HEK293 (cell line): ENCODE data around the gene MFSD11.

Experiments
- CTCF ChIA-PET: fragments of 350-600 bp; formaldehyde crosslinking; extraction: SDS; loops from one replicate; lab custom pipeline; 2021; ENCODE audit warnings: antibody characterized with exemption; lab: Yijun Ruan, JAX
- POLR2A ChIA-PET: fragments of 300-600 bp; formaldehyde crosslinking; extraction: SDS; loops from one replicate; lab custom pipeline; 2020; ENCODE audit warnings: antibody characterized with exemption, inconsistent platforms; lab: Yijun Ruan, JAX
- H3K27ac ChIP-seq: fragments of 200-500 bp; sonication (Bioruptor generic); 2 replicates; pipeline ENCODE4 v1.5.1; 2014; ENCODE audit warnings: low read depth, low read length, control low read depth, inconsistent platforms; ENCODE audit errors: extremely low read depth
- H3K36me3 ChIP-seq, 2 experiments: fragments of 200-500 bp in 1 of 2; sonication (Bioruptor generic) in 1 of 2; 1 replicate in 1 of 2; 2 replicates in 1 of 2; pipeline ENCODE4 v1.5.1; 2014 to 2017; ENCODE audit warnings: inconsistent platforms in 2 of 2, low read length in 2 of 2; ENCODE audit not compliant: control insufficient read depth in 2 of 2, insufficient read depth in 1 of 2
- H3K4me1 ChIP-seq: fragments of 200-500 bp; sonication (Bioruptor generic); 2 replicates; pipeline ENCODE4 v1.5.1; 2014; ENCODE audit warnings: mild to moderate bottlenecking, low read length, inconsistent platforms; ENCODE audit not compliant: control insufficient read depth, insufficient read depth
- H3K4me3 ChIP-seq: 2 replicates; pipeline ENCODE4 v1.5.1; 2011; ENCODE audit warnings: low read depth, mild to moderate bottlenecking, control low read depth, low read length, moderate library complexity
- H3K9me3 ChIP-seq: fragments of 200-500 bp; sonication (Bioruptor generic); 2 replicates; pipeline ENCODE4 v1.5.1; 2014; ENCODE audit warnings: low read depth, low read length, inconsistent platforms; ENCODE audit not compliant: control insufficient read depth, insufficient read depth
- GLIS2 ChIP-seq: fragments of 450-650 bp; formaldehyde crosslinking; IDR thresholded peaks from 2 replicates; pipeline ENCODE4 v1.5.1; 2016; ENCODE audit warnings: missing biosample characterization, missing genetic modification characterization
- KLF1 ChIP-seq: fragments of 450-650 bp; formaldehyde crosslinking; IDR thresholded peaks from 2 replicates; pipeline ENCODE4 v1.5.1; 2016; ENCODE audit warnings: missing biosample characterization, missing genetic modification characterization
- KLF9 ChIP-seq: fragments of 450-650 bp; formaldehyde crosslinking; IDR thresholded peaks from 2 replicates; pipeline ENCODE4 v1.5.1; 2016; ENCODE audit warnings: missing biosample characterization, missing genetic modification characterization, low read depth
- REPIN1 ChIP-seq: fragments of 450-650 bp; formaldehyde crosslinking; IDR thresholded peaks from 2 replicates; pipeline ENCODE4 v1.5.1; 2017; ENCODE audit warnings: missing biosample characterization, missing genetic modification characterization, low read depth
- TCF7L2 ChIP-seq: IDR thresholded peaks from 2 replicates; pipeline ENCODE4 v1.6.1; 2011; ENCODE audit warnings: low read depth, mild to moderate bottlenecking, inconsistent platforms, low read length, moderate library complexity, borderline replicate concordance
- YY1 ChIP-seq: fragments of 450-650 bp; formaldehyde crosslinking; IDR thresholded peaks from 2 replicates; pipeline ENCODE4 v1.5.1; 2018; ENCODE audit warnings: missing biosample characterization, missing genetic modification characterization
- ZNF157 ChIP-seq: fragments of 450-650 bp; formaldehyde crosslinking; IDR thresholded peaks from 2 replicates; pipeline ENCODE4 v1.5.1; 2016; ENCODE audit warnings: missing biosample characterization, missing genetic modification characterization
- ZNF175 ChIP-seq: fragments of 450-650 bp; formaldehyde crosslinking; IDR thresholded peaks from 2 replicates; pipeline ENCODE4 v1.5.1; 2016; ENCODE audit warnings: missing biosample characterization, missing genetic modification characterization
- ZNF184 ChIP-seq: fragments of 450-650 bp; IDR thresholded peaks from 2 replicates; pipeline ENCODE4 v1.5.1; 2018; ENCODE audit warnings: missing biosample characterization, mild to moderate bottlenecking, missing genetic modification characterization
- ZNF223 ChIP-seq: fragments of 450-650 bp; formaldehyde crosslinking; IDR thresholded peaks from 2 replicates; pipeline ENCODE4 v1.5.1; 2016; ENCODE audit warnings: missing biosample characterization, missing genetic modification characterization
- ZNF324 ChIP-seq: fragments of 450-650 bp; formaldehyde crosslinking; IDR thresholded peaks from 2 replicates; pipeline ENCODE4 v1.5.1; 2016; ENCODE audit warnings: missing biosample characterization, missing genetic modification characterization
- ZNF341 ChIP-seq: fragments of 450-650 bp; formaldehyde crosslinking; IDR thresholded peaks from 2 replicates; pipeline ENCODE4; 2016; ENCODE audit warnings: low read depth, missing biosample characterization, missing genetic modification characterization
- ZNF48 ChIP-seq: fragments of 450-650 bp; formaldehyde crosslinking; IDR thresholded peaks from 2 replicates; pipeline ENCODE4 v1.5.1; 2016; ENCODE audit warnings: missing biosample characterization, missing genetic modification characterization
- ZNF501 ChIP-seq: fragments of 450-650 bp; formaldehyde crosslinking; IDR thresholded peaks from 2 replicates; pipeline ENCODE4 v1.5.1; 2016; ENCODE audit warnings: missing biosample characterization, missing genetic modification characterization
- ZNF514 ChIP-seq: fragments of 450-650 bp; formaldehyde crosslinking; IDR thresholded peaks from 2 replicates; pipeline ENCODE4 v1.5.1; 2016; ENCODE audit warnings: missing biosample characterization, missing genetic modification characterization
- ZNF561 ChIP-seq: fragments of 450-650 bp; IDR thresholded peaks from 2 replicates; pipeline ENCODE4 v1.5.1; 2018; ENCODE audit warnings: missing biosample characterization, missing genetic modification characterization, borderline replicate concordance
- ZNF600 ChIP-seq: fragments of 450-650 bp; formaldehyde crosslinking; IDR thresholded peaks from 2 replicates; pipeline ENCODE4 v1.5.1; 2016; ENCODE audit warnings: missing biosample characterization, missing genetic modification characterization
- TF ChIP-seq, protein P1 (sequence below): fragments of 450-650 bp; formaldehyde crosslinking; IDR thresholded peaks from 2 replicates; pipeline ENCODE4 v1.5.1; 2016; ENCODE audit warnings: missing biosample characterization, missing genetic modification characterization
- TF ChIP-seq, protein P2 (sequence below): fragments of 450-650 bp; formaldehyde crosslinking; IDR thresholded peaks from 2 replicates; pipeline ENCODE4 v1.5.1; 2016; ENCODE audit warnings: missing biosample characterization, missing genetic modification characterization
- TF ChIP-seq, protein P3 (sequence below): fragments of 450-650 bp; formaldehyde crosslinking; IDR thresholded peaks from 2 replicates; pipeline ENCODE4 v1.5.1; 2016; ENCODE audit warnings: missing biosample characterization, missing genetic modification characterization
- TF ChIP-seq, protein P4 (sequence below): fragments of 450-650 bp; formaldehyde crosslinking; IDR thresholded peaks from 2 replicates; pipeline ENCODE4 v1.5.1; 2016; ENCODE audit warnings: missing biosample characterization, missing genetic modification characterization
- TF ChIP-seq, protein P5 (sequence below): fragments of 450-650 bp; formaldehyde crosslinking; IDR thresholded peaks from 2 replicates; pipeline ENCODE4 v1.5.1; 2016; ENCODE audit warnings: missing biosample characterization, missing genetic modification characterization
- TF ChIP-seq, protein P6 (sequence below): fragments of 450-650 bp; formaldehyde crosslinking; optimal IDR thresholded peaks from 2 replicates; pipeline ENCODE3; 2016; ENCODE audit warnings: missing biosample characterization, mild to moderate bottlenecking, missing genetic modification characterization

Gene MFSD11

DNA sequence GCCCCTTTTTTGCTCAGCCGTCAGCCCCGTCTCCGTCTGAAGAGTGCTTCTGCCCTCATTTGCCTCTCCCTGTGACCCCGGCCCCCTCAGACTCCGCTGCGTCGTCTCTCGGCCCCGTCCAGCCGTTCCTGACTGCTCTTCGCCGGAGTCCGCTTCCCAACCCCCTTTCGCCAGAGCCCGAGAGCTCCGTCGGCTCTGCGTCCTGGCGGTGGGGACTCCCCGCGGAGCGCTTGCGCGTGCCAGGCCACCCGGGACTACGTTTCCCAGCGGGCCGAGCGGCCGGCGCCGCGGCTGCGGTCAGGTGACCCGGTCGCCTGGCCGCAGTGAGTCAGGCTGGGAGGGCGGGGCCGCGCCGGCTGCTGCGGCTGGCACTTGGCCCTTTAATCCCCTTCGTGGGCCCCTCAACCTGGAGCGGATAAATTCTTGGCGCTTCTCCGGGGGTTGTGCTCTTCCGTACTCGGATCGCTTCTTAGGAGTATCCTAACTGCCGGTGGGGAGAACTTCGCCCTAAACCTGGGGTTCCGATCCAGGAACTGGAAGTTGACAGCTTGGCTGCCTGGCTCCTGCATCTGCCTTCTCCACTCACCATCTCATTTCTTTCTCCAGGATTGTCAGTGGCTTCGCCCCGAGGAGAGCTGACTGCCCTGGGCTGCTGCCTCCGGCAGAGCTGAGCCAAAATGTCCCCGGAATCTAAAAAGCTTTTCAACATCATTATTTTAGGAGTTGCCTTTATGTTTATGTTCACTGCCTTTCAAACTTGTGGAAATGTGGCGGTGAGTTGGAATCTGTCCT is at the start of gene MFSD11:
Gene MFSD11 (plus strand): TSS at position 444 of the 792 bp plus-strand sequence. CDS start 234 bp downstream, at position 678.
- H3K36me3 ChIP-seq, result peaks cover 32 to 53% of the 10 kb centered on the region in 2 experiments
- POLR2A ChIA-PET, result interaction anchor here (0.6 to 4.8 kb wide), 21 partner anchors 8 to 1220 kb away, joined by 3 to 68 read pairs (median 5); partner anchors contain the start of genes JMJD6, METTL23 and TNRC6C
- peak within 1 kb of the TSS; percentile 99 for H3K27ac ChIP-seq
- TF ChIP-seq, protein P1, sequence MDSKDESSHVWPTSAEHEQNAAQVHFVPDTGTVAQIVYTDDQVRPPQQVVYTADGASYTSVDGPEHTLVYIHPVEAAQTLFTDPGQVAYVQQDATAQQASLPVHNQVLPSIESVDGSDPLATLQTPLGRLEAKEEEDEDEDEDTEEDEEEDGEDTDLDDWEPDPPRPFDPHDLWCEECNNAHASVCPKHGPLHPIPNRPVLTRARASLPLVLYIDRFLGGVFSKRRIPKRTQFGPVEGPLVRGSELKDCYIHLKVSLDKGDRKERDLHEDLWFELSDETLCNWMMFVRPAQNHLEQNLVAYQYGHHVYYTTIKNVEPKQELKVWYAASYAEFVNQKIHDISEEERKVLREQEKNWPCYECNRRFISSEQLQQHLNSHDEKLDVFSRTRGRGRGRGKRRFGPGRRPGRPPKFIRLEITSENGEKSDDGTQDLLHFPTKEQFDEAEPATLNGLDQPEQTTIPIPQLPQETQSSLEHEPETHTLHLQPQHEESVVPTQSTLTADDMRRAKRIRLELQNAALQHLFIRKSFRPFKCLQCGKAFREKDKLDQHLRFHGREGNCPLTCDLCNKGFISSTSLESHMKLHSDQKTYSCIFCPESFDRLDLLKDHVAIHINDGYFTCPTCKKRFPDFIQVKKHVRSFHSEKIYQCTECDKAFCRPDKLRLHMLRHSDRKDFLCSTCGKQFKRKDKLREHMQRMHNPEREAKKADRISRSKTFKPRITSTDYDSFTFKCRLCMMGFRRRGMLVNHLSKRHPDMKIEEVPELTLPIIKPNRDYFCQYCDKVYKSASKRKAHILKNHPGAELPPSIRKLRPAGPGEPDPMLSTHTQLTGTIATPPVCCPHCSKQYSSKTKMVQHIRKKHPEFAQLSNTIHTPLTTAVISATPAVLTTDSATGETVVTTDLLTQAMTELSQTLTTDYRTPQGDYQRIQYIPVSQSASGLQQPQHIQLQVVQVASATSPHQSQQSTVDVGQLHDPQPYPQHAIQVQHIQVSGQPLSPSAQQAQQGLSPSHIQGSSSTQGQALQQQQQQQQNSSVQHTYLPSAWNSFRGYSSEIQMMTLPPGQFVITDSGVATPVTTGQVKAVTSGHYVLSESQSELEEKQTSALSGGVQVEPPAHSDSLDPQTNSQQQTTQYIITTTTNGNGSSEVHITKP (tag by site-specific recombination), result peak; percentile 66
- TF ChIP-seq, protein P2, sequence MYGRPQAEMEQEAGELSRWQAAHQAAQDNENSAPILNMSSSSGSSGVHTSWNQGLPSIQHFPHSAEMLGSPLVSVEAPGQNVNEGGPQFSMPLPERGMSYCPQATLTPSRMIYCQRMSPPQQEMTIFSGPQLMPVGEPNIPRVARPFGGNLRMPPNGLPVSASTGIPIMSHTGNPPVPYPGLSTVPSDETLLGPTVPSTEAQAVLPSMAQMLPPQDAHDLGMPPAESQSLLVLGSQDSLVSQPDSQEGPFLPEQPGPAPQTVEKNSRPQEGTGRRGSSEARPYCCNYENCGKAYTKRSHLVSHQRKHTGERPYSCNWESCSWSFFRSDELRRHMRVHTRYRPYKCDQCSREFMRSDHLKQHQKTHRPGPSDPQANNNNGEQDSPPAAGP (tag by site-specific recombination), result peak; percentile 81
- peak; percentile 93 for TF ChIP-seq KLF9
- no peak for TF ChIP-seq ZNF48
- TF ChIP-seq, protein P3, sequence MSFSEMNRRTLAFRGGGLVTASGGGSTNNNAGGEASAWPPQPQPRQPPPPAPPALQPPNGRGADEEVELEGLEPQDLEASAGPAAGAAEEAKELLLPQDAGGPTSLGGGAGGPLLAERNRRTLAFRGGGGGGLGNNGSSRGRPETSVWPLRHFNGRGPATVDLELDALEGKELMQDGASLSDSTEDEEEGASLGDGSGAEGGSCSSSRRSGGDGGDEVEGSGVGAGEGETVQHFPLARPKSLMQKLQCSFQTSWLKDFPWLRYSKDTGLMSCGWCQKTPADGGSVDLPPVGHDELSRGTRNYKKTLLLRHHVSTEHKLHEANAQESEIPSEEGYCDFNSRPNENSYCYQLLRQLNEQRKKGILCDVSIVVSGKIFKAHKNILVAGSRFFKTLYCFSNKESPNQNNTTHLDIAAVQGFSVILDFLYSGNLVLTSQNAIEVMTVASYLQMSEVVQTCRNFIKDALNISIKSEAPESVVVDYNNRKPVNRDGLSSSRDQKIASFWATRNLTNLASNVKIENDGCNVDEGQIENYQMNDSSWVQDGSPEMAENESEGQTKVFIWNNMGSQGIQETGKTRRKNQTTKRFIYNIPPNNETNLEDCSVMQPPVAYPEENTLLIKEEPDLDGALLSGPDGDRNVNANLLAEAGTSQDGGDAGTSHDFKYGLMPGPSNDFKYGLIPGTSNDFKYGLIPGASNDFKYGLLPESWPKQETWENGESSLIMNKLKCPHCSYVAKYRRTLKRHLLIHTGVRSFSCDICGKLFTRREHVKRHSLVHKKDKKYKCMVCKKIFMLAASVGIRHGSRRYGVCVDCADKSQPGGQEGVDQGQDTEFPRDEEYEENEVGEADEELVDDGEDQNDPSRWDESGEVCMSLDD, result peak; percentile 99; the same call in 1 of the 2 replicates
- TF ChIP-seq ZNF341 (tag by site-specific recombination), result peak; percentile 93
- TF ChIP-seq, protein P4, sequence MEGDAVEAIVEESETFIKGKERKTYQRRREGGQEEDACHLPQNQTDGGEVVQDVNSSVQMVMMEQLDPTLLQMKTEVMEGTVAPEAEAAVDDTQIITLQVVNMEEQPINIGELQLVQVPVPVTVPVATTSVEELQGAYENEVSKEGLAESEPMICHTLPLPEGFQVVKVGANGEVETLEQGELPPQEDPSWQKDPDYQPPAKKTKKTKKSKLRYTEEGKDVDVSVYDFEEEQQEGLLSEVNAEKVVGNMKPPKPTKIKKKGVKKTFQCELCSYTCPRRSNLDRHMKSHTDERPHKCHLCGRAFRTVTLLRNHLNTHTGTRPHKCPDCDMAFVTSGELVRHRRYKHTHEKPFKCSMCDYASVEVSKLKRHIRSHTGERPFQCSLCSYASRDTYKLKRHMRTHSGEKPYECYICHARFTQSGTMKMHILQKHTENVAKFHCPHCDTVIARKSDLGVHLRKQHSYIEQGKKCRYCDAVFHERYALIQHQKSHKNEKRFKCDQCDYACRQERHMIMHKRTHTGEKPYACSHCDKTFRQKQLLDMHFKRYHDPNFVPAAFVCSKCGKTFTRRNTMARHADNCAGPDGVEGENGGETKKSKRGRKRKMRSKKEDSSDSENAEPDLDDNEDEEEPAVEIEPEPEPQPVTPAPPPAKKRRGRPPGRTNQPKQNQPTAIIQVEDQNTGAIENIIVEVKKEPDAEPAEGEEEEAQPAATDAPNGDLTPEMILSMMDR (tag by site-specific recombination), result no peak
- TF ChIP-seq, protein P5, sequence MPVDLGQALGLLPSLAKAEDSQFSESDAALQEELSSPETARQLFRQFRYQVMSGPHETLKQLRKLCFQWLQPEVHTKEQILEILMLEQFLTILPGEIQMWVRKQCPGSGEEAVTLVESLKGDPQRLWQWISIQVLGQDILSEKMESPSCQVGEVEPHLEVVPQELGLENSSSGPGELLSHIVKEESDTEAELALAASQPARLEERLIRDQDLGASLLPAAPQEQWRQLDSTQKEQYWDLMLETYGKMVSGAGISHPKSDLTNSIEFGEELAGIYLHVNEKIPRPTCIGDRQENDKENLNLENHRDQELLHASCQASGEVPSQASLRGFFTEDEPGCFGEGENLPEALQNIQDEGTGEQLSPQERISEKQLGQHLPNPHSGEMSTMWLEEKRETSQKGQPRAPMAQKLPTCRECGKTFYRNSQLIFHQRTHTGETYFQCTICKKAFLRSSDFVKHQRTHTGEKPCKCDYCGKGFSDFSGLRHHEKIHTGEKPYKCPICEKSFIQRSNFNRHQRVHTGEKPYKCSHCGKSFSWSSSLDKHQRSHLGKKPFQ (tag by site-specific recombination), result no peak
- TF ChIP-seq KLF1 (tag by site-specific recombination), result peak; percentile 34; the same call in 1 of the 2 replicates
- no peak for TF ChIP-seq TCF7L2
- peak; percentile 87; the same call in 1 of the 2 replicates for TF ChIP-seq REPIN1 (tag by site-specific recombination)
- TF ChIP-seq, protein P6, sequence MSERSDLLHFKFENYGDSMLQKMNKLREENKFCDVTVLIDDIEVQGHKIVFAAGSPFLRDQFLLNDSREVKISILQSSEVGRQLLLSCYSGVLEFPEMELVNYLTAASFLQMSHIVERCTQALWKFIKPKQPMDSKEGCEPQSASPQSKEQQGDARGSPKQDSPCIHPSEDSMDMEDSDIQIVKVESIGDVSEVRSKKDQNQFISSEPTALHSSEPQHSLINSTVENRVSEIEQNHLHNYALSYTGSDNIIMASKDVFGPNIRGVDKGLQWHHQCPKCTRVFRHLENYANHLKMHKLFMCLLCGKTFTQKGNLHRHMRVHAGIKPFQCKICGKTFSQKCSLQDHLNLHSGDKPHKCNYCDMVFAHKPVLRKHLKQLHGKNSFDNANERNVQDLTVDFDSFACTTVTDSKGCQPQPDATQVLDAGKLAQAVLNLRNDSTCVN (tag by site-specific recombination), result peak; percentile 87
- peak; percentile 74 for TF ChIP-seq ZNF501 (tag by site-specific recombination)
- peak; percentile 11; the same call in 1 of the 2 replicates for TF ChIP-seq ZNF324
- TF ChIP-seq ZNF561 (tag by site-specific recombination), result peak; percentile 79; the same call in 1 of the 2 replicates
- TF ChIP-seq ZNF175, result no peak
- TF ChIP-seq ZNF600, result peak; percentile 82
- TF ChIP-seq ZNF223, result no peak
- no peak for TF ChIP-seq ZNF157 (tag by site-specific recombination)
- TF ChIP-seq GLIS2 (tag by site-specific recombination), result peak; percentile 96
- no peak for TF ChIP-seq ZNF514 (tag by site-specific recombination)
- TF ChIP-seq ZNF184 (tag by site-specific recombination), result peak; percentile 72; the same call in 1 of the 2 replicates
- TF ChIP-seq YY1, result peak; percentile 54

More for the DNA sequence above, at the start of gene MFSD11:
- CTCF ChIA-PET, result interaction anchor here (0.6 to 0.9 kb wide), 3 partner anchors 96 to 340 kb away, joined by 3 to 4 read pairs (median 4); no protein-coding TSS in a partner anchor
- peak within 1 kb of the TSS; percentile 81 for H3K4me3 ChIP-seq
- peaks cover 19% of the 10 kb centered on the region for H3K4me1 ChIP-seq
- H3K9me3 ChIP-seq, result no peaks in the 10 kb centered on the region
